ENCODE results near the gene SPIRE1. TPM values are rescaled to one million over a fixed set of nuclear protein-coding genes. Genes with fewer than 3 reads are reported as not detected.

The SPIRE1 gene
- total RNA-seq, 1 experiment from 2014 or later, result 16.6 TPM

DNA sequence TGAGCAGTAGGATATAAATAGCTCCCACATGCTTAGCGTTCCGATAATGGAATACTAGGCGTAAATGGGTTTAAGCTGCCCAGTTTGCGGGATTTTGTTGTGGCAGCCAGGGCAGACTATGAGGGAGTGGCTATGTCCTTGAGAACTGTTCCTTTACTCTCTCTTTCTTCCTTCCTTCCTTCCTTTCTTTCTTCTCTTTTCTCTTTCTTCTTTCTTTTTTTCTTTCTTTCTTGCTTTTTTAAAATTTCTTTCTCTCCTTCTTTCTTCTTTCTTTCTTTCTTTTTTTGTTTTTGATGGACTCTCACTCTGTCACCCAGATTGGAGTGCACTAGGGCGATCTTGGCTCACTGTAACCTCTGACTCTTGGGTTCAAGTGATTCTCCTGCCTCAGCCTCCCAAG, 259.3 kb downstream of the SPIRE1 start:
- Histone ChIP-seq H2AK5ac (ENCODE audit: insufficient read length, low read length) (no peak overlapping the region), H4K8ac (replicated peaks; ENCODE audit: insufficient read length, low read depth, low read length) (no peak overlapping the region)

More for the DNA sequence above, 259.3 kb downstream of the SPIRE1 start:
- H4K5ac ChIP-seq (ENCODE audit: insufficient read length, low read depth, low read length), result no peak overlapping the region
- H3K23ac ChIP-seq (ENCODE audit: insufficient read length, low read depth, low read length), result no peak overlapping the region
- H3K9me3 Mint-ChIP-seq, result no peaks in the 10 kb centered on the region; a peak in 1 of 5 replicates
- no peak overlapping the region for H3K14ac ChIP-seq (ENCODE audit: insufficient read depth, low read length)
- no peaks in the 10 kb centered on the region for H3K27me3 ChIP-seq (ENCODE audit: insufficient read depth, low read length)
- H4K20me1 ChIP-seq (ENCODE audit: control insufficient read depth, insufficient read depth, insufficient read length), result no peaks in the 10 kb centered on the region
- no peak overlapping the region for H2BK5ac ChIP-seq (ENCODE audit: insufficient read length, low read length)
- no peak overlapping the region for H2BK15ac ChIP-seq (ENCODE audit: low read depth, low read length)
- no peaks in the 10 kb centered on the region; the same call in 1 of the 2 replicates for H3K4me1 ChIP-seq (ENCODE audit: insufficient read depth, low read length)
- no peak overlapping the region for H3K4ac ChIP-seq (ENCODE audit: low read depth, low read length)
- no peak overlapping the region for H3K4me2 ChIP-seq (ENCODE audit: insufficient read depth, insufficient read length, low read length)
- H2BK12ac ChIP-seq (ENCODE audit: insufficient read length, low read depth, low read length), result no peak overlapping the region
- no peak for DNase-seq
- H3K23me2 ChIP-seq (ENCODE audit: insufficient read length, low read depth, low read length, poor library complexity, severe bottlenecking), result no peaks in the 10 kb centered on the region
- WGBS (ENCODE audit: extremely low coverage, insufficient read length, low lambda C conversion rate), result no CpG with 5 or more reads among the region's 5 CpGs
- H3K4me3 Mint-ChIP-seq, result no peak overlapping the region
- H3K56ac ChIP-seq (ENCODE audit: insufficient read length, low read depth, low read length), result no peak overlapping the region
- no peak overlapping the region for H3K18ac ChIP-seq (ENCODE audit: insufficient read length, low read depth, low read length)
- H3K9ac ChIP-seq (ENCODE audit: extremely low read depth, insufficient read length, low read length), result no peak overlapping the region
- H3K9me3 ChIP-seq (ENCODE audit: control insufficient read depth, low read depth, low read length), result no peaks in the 10 kb centered on the region
- H2BK120ac ChIP-seq (ENCODE audit: low read depth, low read length, poor library complexity, severe bottlenecking), result no peak overlapping the region
- no peaks in the 10 kb centered on the region for H3K79me2 ChIP-seq (ENCODE audit: insufficient read depth, low read length)
- H3K27ac ChIP-seq (ENCODE audit: insufficient read length, low read depth, low read length), result no peak overlapping the region
- H3T11ph ChIP-seq (ENCODE audit: low read length), result no peak overlapping the region
- no peak overlapping the region for H3K27ac Mint-ChIP-seq
- no peak overlapping the region for H4K91ac ChIP-seq (ENCODE audit: insufficient read length, low read depth, low read length)
- H2BK20ac ChIP-seq (ENCODE audit: low read depth, low read length, poor library complexity, severe bottlenecking), result no peak overlapping the region
- H3K27me3 Mint-ChIP-seq (ENCODE audit: low read depth), result peaks cover 10% of the 10 kb centered on the region
- no peak overlapping the region for H2AFZ ChIP-seq (ENCODE audit: low read length)
- TF ChIP-seq, protein P1, sequence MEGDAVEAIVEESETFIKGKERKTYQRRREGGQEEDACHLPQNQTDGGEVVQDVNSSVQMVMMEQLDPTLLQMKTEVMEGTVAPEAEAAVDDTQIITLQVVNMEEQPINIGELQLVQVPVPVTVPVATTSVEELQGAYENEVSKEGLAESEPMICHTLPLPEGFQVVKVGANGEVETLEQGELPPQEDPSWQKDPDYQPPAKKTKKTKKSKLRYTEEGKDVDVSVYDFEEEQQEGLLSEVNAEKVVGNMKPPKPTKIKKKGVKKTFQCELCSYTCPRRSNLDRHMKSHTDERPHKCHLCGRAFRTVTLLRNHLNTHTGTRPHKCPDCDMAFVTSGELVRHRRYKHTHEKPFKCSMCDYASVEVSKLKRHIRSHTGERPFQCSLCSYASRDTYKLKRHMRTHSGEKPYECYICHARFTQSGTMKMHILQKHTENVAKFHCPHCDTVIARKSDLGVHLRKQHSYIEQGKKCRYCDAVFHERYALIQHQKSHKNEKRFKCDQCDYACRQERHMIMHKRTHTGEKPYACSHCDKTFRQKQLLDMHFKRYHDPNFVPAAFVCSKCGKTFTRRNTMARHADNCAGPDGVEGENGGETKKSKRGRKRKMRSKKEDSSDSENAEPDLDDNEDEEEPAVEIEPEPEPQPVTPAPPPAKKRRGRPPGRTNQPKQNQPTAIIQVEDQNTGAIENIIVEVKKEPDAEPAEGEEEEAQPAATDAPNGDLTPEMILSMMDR (conservative IDR thresholded peaks at IDR 0.05), result no peak
- no peaks in the 10 kb centered on the region for H3K79me1 ChIP-seq (ENCODE audit: insufficient read depth, low read depth, low read length, poor library complexity, severe bottlenecking)
- no peaks in the 10 kb centered on the region for H3K36me3 Mint-ChIP-seq (ENCODE audit: insufficient read depth in 1 of 3, low read depth in 3 of 3)
- H3K4me1 Mint-ChIP-seq, result peaks cover 22 to 23% of the 10 kb centered on the region in 2 experiments

Data from H9 (cell line).